ENCODE results near the gene MRPS10.

MRPS10 gene

GRCh38 chr6:42225029-42225339 lies 7.3 kb upstream of the MRPS10 start:
- Histone ChIP-seq H3K4me2 (ENCODE audit: low read length) (peak overlapping the region; percentile 85), H3K36me3 (replicated peaks; ENCODE audit: low read depth, low read length) (peaks cover 15% of the 10 kb centered on the region), H3K9ac (ENCODE audit: low read length) (peak overlapping the region; percentile 74), H3K4me1 (ENCODE audit: low read length) (peaks cover 74% of the 10 kb centered on the region), H3K79me2 (ENCODE audit: low read length) (no peaks in the 10 kb centered on the region), H3K4me3 (ENCODE audit: low read length) (peak overlapping the region; percentile 71), H3K27me3 (ENCODE audit: low read depth, low read length) (no peaks in the 10 kb centered on the region), H2AFZ (ENCODE audit: low read depth, low read length) (no peak overlapping the region), H4K20me1 (ENCODE audit: insufficient read depth, low read length) (no peaks in the 10 kb centered on the region), H3K27ac (ENCODE audit: low read length) (peak overlapping the region; percentile 91), H3K9me3 (ENCODE audit: insufficient read depth, low read length) (no peaks in the 10 kb centered on the region)
- TF ChIP-seq, protein P1, sequence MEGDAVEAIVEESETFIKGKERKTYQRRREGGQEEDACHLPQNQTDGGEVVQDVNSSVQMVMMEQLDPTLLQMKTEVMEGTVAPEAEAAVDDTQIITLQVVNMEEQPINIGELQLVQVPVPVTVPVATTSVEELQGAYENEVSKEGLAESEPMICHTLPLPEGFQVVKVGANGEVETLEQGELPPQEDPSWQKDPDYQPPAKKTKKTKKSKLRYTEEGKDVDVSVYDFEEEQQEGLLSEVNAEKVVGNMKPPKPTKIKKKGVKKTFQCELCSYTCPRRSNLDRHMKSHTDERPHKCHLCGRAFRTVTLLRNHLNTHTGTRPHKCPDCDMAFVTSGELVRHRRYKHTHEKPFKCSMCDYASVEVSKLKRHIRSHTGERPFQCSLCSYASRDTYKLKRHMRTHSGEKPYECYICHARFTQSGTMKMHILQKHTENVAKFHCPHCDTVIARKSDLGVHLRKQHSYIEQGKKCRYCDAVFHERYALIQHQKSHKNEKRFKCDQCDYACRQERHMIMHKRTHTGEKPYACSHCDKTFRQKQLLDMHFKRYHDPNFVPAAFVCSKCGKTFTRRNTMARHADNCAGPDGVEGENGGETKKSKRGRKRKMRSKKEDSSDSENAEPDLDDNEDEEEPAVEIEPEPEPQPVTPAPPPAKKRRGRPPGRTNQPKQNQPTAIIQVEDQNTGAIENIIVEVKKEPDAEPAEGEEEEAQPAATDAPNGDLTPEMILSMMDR (IDR thresholded peaks at IDR 0.05; ENCODE audit: low read depth, low read length), result no peak
- no peak for TF ChIP-seq EZH2phosphoT487 (IDR thresholded peaks at IDR 0.05; ENCODE audit: low read depth)

GRCh38 chr6:42224222-42225028 lies 6.8 kb upstream of the MRPS10 start:
- peak overlapping the region; percentile 74 for H3K9ac ChIP-seq (ENCODE audit: low read length)
- H3K9me3 ChIP-seq (ENCODE audit: insufficient read depth, low read length), result no peaks in the 10 kb centered on the region
- H3K79me2 ChIP-seq (ENCODE audit: low read length), result no peaks in the 10 kb centered on the region
- H3K4me2 ChIP-seq (ENCODE audit: low read length), result peak overlapping the region; percentile 85
- TF ChIP-seq EZH2phosphoT487 (IDR thresholded peaks at IDR 0.05; ENCODE audit: low read depth), result 0 out of 2 replicates have a peak, but pooled peaks have one; percentile 61
- TF ChIP-seq, protein P1 (IDR thresholded peaks at IDR 0.05; ENCODE audit: low read depth, low read length), result no peak
- peaks cover 75% of the 10 kb centered on the region for H3K4me1 ChIP-seq (ENCODE audit: low read length)
- peak overlapping the region; percentile 71 for H3K4me3 ChIP-seq (ENCODE audit: low read length)
- H3K27ac ChIP-seq (ENCODE audit: low read length), result peak overlapping the region; percentile 91
- no peaks in the 10 kb centered on the region for H4K20me1 ChIP-seq (ENCODE audit: insufficient read depth, low read length)
- peaks cover 15% of the 10 kb centered on the region for H3K36me3 ChIP-seq (replicated peaks; ENCODE audit: low read depth, low read length)
- no peaks in the 10 kb centered on the region for H3K27me3 ChIP-seq (ENCODE audit: low read depth, low read length)
- no peak overlapping the region for H2AFZ ChIP-seq (ENCODE audit: low read depth, low read length)

DNA sequence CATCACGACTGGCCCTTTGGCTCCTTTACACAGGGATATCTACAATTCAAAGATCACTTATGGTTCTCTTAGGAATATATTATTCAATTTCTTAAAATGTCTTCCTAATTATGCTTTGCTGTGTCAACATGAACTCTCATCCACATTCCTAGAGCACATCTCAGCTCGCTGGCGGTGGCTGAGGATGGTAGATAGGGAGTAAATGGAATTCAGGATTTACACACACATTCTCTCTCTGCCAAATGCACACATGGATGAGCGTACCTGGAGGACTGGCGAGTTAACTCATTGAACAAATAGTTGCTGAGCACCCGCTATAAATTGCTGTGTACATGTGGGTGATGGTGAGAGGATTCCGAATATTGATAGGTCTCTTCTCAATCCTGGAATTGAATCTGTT lies 4.8 kb upstream of the MRPS10 start:
- Histone ChIP-seq H3K27ac (ENCODE audit: low read length) (peak overlapping the region; percentile 7; the same call in 1 of the 2 replicates), H3K4me3 (ENCODE audit: low read length) (no peak overlapping the region), H3K9me3 (ENCODE audit: insufficient read depth, low read length) (no peaks in the 10 kb centered on the region), H4K20me1 (ENCODE audit: insufficient read depth, low read length) (no peaks in the 10 kb centered on the region), H2AFZ (ENCODE audit: low read depth, low read length) (no peak overlapping the region), H3K36me3 (replicated peaks; ENCODE audit: low read depth, low read length) (peaks cover 6% of the 10 kb centered on the region), H3K4me2 (ENCODE audit: low read length) (no peak overlapping the region), H3K79me2 (ENCODE audit: low read length) (peaks cover 3% of the 10 kb centered on the region), H3K27me3 (ENCODE audit: low read depth, low read length) (no peaks in the 10 kb centered on the region), H3K4me1 (ENCODE audit: low read length) (peaks cover 76% of the 10 kb centered on the region), H3K9ac (ENCODE audit: low read length) (no peak overlapping the region)
- TF ChIP-seq, protein P1 (IDR thresholded peaks at IDR 0.05; ENCODE audit: low read depth, low read length), result no peak
- no peak for TF ChIP-seq EZH2phosphoT487 (IDR thresholded peaks at IDR 0.05; ENCODE audit: low read depth)

DNA sequence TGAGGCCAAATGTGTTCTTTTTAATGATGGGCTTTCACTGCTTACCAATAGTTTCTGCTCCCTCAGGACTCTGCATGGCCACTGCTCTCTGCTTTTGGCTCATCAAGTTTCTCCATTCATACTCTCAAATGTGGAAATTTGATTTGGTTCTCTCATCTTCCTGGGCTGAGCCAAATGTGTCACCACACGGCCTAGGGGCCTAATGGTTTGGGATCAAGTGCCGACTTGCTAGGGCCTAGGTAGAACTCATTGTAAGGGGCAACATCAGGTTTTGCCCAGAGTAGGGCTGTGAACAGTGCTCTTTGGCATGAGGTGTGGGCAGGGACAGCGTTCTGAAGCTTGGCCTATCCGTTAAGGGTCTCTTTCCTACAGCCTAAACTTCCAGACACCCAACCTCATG lies 3.9 kb upstream of the MRPS10 start:
- Histone ChIP-seq H3K27ac (ENCODE audit: low read length) (peak overlapping the region; percentile 80), H3K9me3 (ENCODE audit: insufficient read depth, low read length) (no peaks in the 10 kb centered on the region), H3K9ac (ENCODE audit: low read length) (peak overlapping the region; percentile 53), H4K20me1 (ENCODE audit: insufficient read depth, low read length) (no peaks in the 10 kb centered on the region), H3K36me3 (replicated peaks; ENCODE audit: low read depth, low read length) (no peaks in the 10 kb centered on the region), H3K79me2 (ENCODE audit: low read length) (peaks cover 12% of the 10 kb centered on the region), H3K4me2 (ENCODE audit: low read length) (peak overlapping the region; percentile 70), H3K4me1 (ENCODE audit: low read length) (peaks cover 71% of the 10 kb centered on the region), H3K27me3 (ENCODE audit: low read depth, low read length) (no peaks in the 10 kb centered on the region), H2AFZ (ENCODE audit: low read depth, low read length) (peak overlapping the region; percentile 48), H3K4me3 (ENCODE audit: low read length) (peak overlapping the region; percentile 24)
- TF ChIP-seq, protein P1 (IDR thresholded peaks at IDR 0.05; ENCODE audit: low read depth, low read length), result no peak
